ENCODE data around the gene TTLL7.

GRCh38 chr1:83932693-83933092 is 66.2 kb downstream of the TTLL7 start:
- TF ChIP-seq, protein P1, sequence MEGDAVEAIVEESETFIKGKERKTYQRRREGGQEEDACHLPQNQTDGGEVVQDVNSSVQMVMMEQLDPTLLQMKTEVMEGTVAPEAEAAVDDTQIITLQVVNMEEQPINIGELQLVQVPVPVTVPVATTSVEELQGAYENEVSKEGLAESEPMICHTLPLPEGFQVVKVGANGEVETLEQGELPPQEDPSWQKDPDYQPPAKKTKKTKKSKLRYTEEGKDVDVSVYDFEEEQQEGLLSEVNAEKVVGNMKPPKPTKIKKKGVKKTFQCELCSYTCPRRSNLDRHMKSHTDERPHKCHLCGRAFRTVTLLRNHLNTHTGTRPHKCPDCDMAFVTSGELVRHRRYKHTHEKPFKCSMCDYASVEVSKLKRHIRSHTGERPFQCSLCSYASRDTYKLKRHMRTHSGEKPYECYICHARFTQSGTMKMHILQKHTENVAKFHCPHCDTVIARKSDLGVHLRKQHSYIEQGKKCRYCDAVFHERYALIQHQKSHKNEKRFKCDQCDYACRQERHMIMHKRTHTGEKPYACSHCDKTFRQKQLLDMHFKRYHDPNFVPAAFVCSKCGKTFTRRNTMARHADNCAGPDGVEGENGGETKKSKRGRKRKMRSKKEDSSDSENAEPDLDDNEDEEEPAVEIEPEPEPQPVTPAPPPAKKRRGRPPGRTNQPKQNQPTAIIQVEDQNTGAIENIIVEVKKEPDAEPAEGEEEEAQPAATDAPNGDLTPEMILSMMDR (IDR thresholded peaks at IDR 0.05) = no peak
- TF ChIP-seq EZH2 (IDR thresholded peaks at IDR 0.05) (no peak), EZH2phosphoT487 (IDR thresholded peaks at IDR 0.05) (no peak)
